Right lobe of liver (tissue), 6 donors: Measurements from ENCODE around the gene SMARCA2. TPM values are rescaled to one million over a fixed set of nuclear protein-coding genes. Genes with fewer than 3 reads are reported as not detected.

ENCODE experiments used
- ATAC-seq, 4 donors: fragments of 200-7000 bp; cut with Tn5 transposase; one replicate each; pipeline ENCODE4 v1.9.1; 2020; ENCODE audit warnings: mild to moderate bottlenecking in 4 of 4, moderate library complexity in 4 of 4
- DNase-seq, 3 donors: peaks; one replicate each; pipeline ENCODE4 v3.0.0-alpha.2; 2020
- H3K27ac ChIP-seq, 3 donors: fragments of 200-600 bp; one replicate each; pipeline ENCODE4 v1.8.0; 2022
- H3K27me3 ChIP-seq, 2 donors: fragments of 200-600 bp; one replicate each; pipeline ENCODE4 v1.8.0; 2022
- H3K36me3 ChIP-seq, 4 donors: fragments of 200-600 bp; sonication (generic) in 1 of 4; one replicate each; pipeline versions ENCODE4 v1.5.1 to v1.8.0; 2017 to 2022; ENCODE audit warnings: control low read depth in 1 of 4
- H3K4me1 ChIP-seq, 4 donors: fragments of 200-600 bp; sonication (generic) in 1 of 4; one replicate each; pipeline versions ENCODE4 v1.5.1 to v1.8.0; 2017 to 2022; ENCODE audit warnings: control low read depth in 1 of 4
- H3K4me3 ChIP-seq, 3 donors: fragments of 200-600 bp; one replicate each; pipeline ENCODE4 v1.8.0; 2022
- H3K9me3 ChIP-seq, 4 donors: fragments of 200-600 bp; sonication (generic) in 1 of 4; one replicate each; pipeline versions ENCODE4 v1.5.1 to v1.8.0; 2017 to 2022; ENCODE audit warnings: control low read depth in 1 of 4
- CTCF ChIP-seq, 4 donors: fragments of 200-600 bp in 3 of 4; fragments of 450-650 bp in 1 of 4; IDR thresholded peaks; one replicate each; pipeline versions ENCODE4 v1.5.1 to v1.8.0; 2016 to 2022; ENCODE audit warnings: antibody characterized with exemption in 4 of 4, mild to moderate bottlenecking in 2 of 4
- POLR2A ChIP-seq: fragments of 450-650 bp; IDR thresholded peaks from one replicate; pipeline ENCODE4 v1.6.1; 2017; ENCODE audit warnings: antibody characterized with exemption, mild to moderate bottlenecking
- WGBS: methylation state at CpG from one replicate; pipeline ENCODE4 v1.1.6; 2018; ENCODE audit warnings: low coverage, low lambda C conversion rate; ENCODE audit not compliant: insufficient coverage; ENCODE audit errors: missing lambda C conversion rate; 5-methylcytosine and 5-hydroxymethylcytosine counted together
- intact Hi-C, 2 donors: fragments of 100-400 bp; cut with DNase I; formaldehyde crosslinking; loops; one replicate each; pipeline versions ENCODE4 v1.11.2 to v1.14.1; 2022
- small RNA-seq, 2 experiments: library from RNA; depleted of rRNA; stranded (forward); fragments of <200 nt; gene quantifications; one replicate each; pipeline ENCODE3, GENCODE V24; 2016
- total RNA-seq, 6 experiments: library from RNA; depleted of rRNA in 2 of 6; stranded (reverse); fragments of >200 nt in 2 of 6; fragmentation: NEBNext Ultra II Directional in 3 of 6; extraction: Animal tissue kit (Norgen Biotek cat#: 25700) in 3 of 6; gene quantifications; one replicate each; pipeline versions ENCODE4 v1.1.0 to v1.2.4, GENCODE V29; 2016 to 2023
- donor health status: DM: no; HTN: yes; CAD: no.
- donor health status: DM: no; HTN: no; CAD: no.
- donor health status: DM: no; HTN: no; CAD: no.
- donor health status: DM: no; HTN: yes; CAD: no.
- donor health status: DM: no; HTN: yes; CAD: no.

Gene SMARCA2
- total RNA-seq, 6 experiments from 2014 or later, result 46.2 to 97.8 (median 62.4) TPM

- TF ChIP-seq POLR2A, result no peak
- no peak for TF ChIP-seq CTCF (IDR thresholded peaks at IDR 0.05)
- Histone ChIP-seq H3K27me3 (no peaks in the 10 kb centered on the region), H3K27ac (no peak overlapping the region), H3K4me1 (peaks cover 0 to 7% (median 1%) of the 10 kb centered on the region in 4 donors), H3K9me3 (no peaks in the 10 kb centered on the region), H3K36me3 (no peaks in the 10 kb centered on the region), H3K4me3 (no peak overlapping the region)
- WGBS, result 35% methylated on average over 11 of the region's 11 CpGs
- intact Hi-C loops, result no loop called here
- DNase-seq (no peak), ATAC-seq (no peak)
Observed at GRCh38 chr9:2242831-2243330, 227.7 kb downstream of the SMARCA2 start.

Small RNAs within 50 kb of the gene (small RNA-seq; reads per million reads assigned to genes)
- 0 reads per million in 2 experiments for gene RN7SL592P
- 0 to 0.26 reads per million in 2 experiments for gene RNU2-25P
